HG03196 (cell line): ENCODE data around the gene GCNT4.

Experiments
- ATAC-seq: cut with Tn5 transposase; IDR thresholded peaks from one replicate; pipeline ENCODE4 v1.9.1; 2021; ENCODE audit not compliant: unreplicated experiment

GCNT4 gene

DNA sequence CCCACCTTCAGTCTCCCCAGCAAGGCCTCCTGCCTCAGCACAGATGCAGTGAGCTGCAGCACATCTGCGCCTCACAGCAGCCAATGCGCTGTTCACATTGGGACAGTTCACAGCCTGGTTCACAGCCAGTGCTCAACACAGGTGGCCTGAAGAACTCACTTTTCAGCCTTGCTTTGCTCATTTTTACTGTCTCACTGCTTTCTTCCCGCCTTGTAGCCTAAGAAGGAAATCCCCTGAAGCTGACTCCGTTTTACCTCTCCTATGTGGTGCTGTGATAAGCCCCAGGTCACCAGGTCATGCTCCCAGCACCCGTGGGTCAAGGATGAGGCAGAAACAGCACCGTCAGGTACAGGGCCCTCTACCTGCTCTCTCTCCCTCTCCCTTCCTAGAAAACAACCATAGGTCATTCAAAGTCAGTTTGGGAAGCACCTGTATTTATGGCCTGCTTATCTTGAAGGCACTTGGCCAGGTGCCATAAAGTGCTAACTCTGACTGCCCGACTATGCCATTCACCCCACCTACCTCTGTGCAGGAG, 1.1 kb downstream of the GCNT4 start:
- ATAC-seq = no peak

DNA sequence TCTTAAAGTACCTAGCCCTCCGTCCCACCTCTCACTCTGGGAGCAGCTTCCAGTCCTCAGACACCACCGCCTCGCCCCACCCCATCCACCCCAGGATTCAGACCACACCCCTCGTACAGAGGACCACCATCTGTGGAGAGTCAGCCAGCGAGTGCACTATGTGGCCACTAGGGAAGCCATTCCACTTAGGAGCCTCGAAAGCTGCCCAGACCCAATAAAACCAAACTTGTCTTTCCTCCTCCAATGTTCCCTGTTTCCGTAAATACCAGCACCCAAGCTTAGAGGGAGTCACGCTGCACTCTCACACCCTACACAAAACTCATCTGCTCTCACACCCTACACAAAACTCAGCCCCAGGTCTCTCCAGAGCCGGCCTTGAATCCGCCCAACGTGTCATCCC, 1.9 kb downstream of the GCNT4 start:
- ATAC-seq = no peak

DNA sequence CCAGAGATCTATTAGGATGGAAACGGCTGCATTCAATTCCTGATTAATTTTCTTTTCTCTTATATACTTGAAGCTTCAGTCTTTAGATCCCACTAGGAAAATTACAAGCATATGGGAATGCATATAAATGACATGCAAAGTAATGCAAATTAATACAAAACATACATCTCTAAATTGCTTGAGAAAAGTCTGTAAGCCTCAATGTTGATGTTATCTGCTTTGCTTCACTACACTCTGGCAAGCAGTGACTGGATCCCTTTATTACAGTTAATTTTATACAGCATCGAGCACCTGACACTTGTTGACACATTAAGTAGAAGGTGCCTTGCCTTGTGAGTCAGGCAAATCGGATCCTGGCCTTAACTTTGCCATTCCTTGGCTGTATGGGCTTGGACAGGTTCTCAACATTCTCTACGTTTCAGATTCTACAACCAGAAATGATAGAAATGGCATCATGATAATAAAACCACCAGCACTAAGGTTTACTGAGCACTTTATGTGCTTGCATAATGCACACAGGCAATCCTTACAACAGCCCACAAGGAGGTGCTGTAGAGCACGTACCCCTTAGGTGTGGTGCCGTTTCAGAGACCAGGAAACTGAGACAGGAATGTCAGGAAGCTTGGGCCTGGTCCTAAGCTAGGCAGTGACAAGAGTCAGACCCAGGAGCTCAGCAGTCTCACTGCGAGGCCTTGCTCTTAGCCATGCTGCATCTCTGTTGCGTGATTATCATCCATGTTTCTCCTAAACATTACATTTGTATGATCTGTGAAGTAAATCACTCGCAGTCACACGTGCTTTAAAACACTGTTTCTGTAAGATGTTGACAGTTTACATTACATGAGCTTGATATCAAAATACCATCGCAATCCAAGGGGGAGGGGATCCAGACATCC, 2.7 kb downstream of the GCNT4 start:
- no peak for ATAC-seq

DNA sequence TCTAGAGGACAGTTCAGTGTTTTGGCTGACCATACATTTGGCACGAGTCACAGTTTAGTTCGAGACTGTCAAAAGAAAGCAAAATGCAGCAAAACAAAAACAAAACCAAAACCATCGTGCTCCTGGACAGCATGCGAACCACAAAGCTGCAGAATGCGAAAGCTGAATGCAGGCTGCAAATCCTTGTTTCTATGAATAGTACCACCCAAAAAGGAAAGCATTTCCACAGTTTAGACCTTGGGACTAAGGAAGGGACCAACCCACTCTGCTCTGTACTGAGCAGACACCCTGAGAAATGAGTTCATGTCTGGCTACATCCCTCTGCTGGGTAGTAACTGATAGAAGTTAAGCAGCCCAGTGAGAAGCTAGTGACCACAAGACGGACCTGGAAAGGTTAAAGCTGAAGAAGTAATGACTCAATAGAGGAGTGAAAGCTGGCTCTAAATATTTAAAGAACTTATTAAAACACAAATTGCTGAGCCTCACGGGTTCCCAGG, 3.9 kb downstream of the GCNT4 start:
- no peak for ATAC-seq

DNA sequence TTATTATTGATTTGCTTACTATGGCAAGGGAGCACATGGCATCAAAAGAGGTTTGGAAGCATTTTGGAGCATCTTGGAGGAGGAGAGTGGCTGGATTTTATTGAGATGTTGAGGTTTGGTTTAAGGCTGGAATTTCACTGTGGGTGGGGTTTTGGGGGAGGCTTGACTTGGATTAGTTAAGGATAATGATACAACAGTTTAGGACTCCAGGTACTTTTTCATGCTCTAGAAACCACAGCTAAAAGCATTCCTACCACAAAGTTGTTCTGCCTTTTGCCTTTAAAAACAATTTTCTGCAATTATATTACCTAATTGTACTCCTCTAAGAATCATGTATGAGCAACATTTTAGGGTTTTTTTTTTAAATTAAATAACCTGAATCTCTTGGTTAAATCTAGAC, 5.0 kb downstream of the GCNT4 start:
- no peak for ATAC-seq

DNA sequence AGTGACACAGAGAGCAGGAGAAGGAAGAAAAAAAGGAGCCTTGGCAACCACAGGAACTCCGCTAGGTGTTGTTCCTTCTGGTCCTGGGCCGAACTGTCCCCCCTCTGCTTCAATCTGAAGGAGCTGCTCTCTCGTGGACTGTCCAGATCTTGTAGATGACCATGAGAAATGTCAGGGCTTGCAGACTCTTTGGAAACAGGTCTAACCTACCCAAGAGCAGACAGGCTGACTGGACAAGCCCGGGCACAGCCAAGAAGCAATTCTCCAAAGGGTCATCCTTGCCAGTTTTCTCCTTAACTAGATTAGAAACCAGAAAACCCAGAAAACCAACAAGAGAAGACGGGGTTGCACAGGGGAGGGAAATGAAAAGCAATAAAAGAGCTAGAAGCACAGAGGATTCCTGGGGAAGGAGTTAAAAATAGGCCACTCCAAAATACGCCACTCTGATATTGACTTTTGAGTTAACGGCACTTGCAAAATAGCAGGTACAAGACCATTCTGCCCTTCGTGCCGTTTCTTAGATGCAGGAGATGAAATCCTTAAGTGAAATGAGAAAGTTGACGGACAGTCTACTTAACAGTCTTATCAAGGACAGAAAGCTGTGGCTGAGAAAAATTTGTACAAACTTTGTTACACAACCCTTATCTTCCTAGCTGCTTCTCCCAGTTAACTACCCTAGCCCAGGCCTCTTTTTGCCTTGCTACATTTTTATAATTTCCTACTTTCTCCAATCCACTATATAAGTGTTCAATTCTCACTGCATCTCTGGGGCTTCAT, 5.8 kb downstream of the GCNT4 start:
- ATAC-seq = no peak

DNA sequence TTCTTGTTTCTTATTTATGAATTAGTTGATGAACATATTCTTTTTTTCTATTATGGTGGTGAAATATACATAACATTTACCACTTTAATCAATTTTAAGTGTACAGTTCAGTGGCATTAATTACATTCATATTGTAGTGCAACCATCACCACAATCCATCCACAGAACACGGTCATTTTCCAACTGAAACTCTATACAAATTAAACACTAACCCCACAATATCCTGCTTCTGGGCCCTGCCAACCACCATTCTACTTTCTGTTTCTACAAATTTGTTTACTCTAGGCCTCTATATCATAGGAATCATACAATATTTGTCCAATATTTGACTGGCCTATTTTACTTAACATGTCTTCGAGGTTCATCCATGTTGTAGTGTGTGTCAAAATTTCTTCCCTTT, 7.3 kb downstream of the GCNT4 start:
- ATAC-seq = no peak

DNA sequence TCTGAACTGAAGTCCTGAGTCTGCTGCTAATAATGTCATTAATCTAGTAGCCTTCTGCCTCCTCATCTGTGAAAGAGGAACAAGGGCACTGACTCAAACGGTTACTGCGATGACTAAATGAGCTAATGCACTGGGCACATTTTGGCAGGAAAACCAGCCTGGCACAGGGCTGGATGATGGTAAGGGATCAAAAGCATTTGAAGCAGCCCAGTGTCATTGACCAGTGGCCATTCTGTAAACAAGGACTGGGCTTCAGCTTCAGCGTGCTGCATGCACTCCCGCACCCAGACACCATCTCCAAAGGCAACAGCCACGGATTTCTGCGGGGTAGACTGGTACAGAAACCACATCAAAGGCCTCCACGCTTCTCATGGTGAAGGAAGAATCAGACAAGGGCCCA, 8.0 kb downstream of the GCNT4 start:
- no peak for ATAC-seq

DNA sequence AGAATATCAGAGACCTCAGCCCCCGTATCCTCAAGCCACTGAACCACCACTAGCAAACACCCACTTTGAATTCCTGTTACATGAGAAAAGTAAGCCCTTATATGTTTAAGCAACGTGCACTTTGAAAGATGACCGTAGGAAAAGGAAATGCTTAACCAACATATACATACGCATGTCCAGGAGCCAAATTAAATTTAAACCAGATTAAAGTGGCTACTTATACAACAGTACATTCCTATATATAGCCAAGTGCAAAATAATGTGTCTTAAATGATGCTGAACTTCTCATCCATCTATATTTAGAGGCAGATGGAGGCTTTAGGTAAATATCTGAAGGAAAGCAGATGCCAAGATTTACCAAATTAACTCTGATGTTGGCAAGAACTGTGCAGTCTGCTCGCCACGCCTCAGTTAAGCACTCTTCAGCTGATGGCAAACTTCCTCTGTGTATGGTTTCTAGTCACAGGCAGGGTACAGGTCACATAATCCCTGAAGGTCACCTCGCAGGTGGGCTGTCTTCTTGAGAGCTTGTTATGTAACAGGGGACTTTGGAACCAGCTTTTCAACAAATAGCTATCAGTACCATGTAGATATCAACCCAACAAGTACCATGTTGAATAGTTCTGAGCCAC, 8.6 kb downstream of the GCNT4 start:
- no peak for ATAC-seq

DNA sequence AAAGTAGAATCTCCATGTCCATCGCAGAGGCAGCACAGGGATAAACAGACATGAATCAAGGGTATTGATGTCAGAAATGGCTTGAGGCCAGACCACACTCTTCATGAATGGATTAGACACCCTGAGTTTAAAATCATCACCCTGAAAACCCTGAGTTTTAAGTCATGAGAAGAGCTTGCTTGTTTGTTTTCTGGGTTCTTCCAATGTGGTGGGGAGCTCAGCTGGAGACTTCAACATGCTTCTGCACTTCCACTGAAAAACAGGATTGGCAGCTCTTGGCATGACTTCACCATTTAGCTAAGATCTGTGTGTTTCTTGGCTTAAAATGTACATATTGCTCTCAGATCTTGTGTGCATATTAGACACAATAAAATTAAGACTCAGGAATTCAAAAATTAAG, 9.8 kb downstream of the GCNT4 start:
- no peak for ATAC-seq

DNA sequence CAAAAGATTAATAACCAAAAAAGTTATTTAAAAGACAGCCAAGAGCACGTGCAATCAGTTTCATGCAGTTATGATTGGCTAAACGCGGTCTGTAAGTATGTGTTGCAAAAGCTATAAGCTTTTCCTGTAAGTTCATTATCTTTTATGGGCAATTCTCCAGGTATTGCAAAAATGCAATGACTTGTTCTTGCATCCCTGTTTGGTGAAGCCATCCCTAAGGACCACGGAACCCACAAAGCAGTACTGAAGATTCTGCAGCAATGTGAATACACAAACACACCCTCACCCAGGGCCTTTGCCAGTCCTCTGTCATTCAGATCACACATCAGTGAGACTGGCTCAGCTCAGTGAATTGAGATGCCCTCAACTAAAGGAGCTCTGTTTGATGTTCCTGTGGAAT, 11.4 kb downstream of the GCNT4 start:
- ATAC-seq = no peak

DNA sequence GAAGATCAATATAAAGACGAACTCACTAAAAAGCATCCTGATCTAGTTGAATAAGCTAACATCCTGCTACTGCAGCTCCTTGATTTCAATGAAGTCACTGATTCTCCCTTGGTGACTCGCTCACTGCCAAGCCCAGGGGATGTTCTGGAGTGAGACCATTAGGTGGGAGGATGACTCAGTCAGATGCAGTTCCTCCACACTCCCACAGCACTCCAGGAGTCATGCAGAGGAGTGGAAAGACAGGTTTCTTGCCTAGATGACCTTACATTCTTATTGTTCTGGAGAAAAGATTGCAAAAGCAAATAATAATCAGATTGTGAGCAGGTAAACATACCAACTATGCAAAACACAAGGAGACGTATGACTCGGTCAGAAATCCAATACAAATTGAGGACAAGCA, 15.3 kb downstream of the GCNT4 start:
- no peak for ATAC-seq

DNA sequence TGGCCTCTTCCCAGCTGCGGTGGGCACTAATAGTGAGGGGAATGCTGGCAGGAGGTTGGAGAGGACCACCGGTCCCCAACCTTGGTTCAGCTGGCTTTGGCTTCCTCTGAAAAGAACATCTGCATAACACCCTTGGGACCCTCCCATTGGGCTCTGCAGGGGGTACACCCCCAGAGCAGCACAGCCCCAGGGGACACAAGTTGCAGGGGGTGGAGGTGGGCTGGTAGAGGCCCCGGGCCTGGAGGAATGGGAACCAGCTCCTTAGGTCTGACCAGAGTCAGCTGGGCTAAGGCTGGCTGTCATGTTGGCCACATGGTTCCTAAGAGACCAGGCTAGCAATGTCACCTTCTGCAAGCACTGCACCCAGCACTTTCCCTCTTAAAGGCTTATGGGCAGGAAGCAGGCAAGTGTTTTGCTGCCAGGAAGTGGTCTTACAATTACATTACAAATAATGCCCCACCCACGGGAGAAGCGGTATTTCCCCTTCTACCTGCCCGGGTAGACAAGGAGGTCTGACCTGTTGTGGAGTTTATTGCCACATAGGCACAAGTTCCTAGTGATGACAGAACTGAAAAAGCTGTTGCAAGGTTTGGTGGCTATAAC, 18.1 kb downstream of the GCNT4 start:
- ATAC-seq = no peak

DNA sequence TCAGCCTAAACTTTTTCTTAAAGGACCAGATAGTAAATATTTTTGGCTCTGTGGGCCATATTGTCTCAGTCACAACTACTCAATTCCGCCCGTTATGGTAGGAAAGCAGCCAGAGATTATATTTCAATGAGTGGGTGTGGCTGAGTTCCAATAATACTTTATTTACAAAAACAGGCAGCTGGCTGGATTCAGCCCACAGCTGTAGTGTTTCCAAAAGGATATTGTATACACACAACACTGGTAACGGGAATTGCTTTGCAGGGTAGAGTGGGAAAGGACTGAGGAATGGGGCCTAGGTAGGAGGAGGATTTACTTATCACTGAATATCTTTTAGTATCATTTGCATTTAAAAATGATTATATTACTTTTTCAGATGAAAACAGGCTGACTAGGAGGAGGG, 21.0 kb downstream of the GCNT4 start:
- no peak for ATAC-seq

DNA sequence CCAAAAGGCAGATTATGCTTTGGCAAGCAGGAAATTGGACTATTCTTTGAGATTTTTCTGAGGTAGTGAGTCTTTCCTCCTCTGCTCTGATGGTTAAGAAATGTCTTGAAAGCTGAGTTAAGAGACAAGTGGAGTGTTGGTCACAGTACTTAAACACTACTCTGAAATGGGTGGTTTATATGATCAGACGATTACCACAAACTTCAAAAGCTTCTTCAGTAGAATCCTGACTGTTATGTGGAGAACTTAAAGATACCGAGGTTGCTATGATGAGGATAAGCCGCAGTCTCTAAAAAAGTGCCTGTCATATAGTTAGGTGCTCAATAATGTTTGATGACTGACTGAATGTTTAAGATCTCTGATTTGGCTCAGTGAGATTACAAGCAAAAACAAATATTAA, 24.3 kb downstream of the GCNT4 start:
- no peak for ATAC-seq

DNA sequence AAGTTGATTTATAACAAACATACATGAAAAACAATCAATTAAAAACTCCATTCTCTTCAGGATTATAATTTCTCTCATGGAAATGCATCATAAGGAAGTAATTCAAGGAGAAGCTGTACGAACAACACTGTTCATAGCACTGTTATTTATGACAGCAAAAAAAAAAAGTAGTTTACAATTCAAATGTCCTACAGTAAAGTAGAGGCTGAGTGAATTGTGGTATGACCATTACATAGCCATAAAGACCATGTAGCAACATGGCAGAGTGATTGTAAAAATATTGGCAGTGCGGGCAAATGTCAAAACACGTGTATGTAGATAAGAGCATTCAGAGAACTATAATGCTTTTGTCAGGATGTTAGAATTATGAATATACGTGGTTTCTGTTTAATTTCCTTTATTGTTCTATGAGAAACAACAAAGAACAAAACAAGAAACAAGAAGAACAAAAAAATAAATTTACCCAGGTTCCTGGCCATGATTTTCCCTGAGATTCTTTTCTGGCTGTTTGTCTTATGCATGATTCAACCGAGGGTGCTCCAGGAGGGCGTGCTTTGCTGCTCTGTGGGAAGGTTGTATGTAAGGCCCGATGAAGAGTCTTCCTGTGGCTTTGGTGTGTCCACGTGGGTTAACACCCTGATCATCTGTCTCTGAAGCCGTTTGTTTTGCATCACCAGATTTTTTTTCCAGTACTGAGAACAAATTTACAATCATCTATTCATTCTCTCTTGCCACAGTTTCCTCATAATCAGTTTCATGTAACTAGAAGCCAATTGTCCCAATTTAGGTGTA, 28.8 kb downstream of the GCNT4 start:
- ATAC-seq = no peak

DNA sequence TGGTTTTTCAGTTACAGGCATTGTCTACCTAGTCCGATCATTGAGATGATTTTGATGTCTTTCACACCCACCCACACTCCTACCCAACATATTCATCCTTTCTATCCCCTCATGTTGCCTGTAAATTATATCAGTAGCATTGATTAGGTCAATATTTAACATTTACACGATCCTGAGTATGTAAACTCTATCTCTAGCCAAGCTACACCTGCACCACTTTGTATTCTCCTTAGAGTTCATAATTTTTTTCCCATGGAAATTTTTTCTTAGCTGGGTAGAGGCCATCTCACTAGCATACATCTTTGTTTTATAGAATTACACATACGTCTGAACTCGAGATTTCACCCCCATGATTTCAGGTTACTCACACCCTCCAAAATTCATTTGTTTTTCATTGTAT, 30.6 kb downstream of the GCNT4 start:
- no peak for ATAC-seq

DNA sequence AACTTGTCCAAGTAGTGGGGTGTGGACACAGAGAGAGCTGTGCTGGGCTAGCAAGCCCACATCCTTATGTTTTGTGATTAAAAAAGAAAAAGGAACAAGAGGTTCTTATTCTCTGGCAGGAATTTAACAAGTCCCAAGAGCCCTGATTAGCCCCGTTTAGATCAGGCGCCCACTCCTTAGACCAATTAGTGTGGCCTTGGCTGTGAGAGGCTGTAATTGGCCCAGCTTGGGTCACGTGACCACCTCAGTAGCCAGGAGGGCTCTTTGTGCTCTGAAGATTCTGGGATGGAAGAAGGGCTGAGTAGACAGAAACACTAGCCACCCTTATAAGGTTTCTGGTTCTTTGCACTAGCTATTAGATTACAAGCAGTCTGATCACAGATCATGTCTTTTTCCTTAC, 31.1 kb downstream of the GCNT4 start:
- ATAC-seq = no peak

DNA sequence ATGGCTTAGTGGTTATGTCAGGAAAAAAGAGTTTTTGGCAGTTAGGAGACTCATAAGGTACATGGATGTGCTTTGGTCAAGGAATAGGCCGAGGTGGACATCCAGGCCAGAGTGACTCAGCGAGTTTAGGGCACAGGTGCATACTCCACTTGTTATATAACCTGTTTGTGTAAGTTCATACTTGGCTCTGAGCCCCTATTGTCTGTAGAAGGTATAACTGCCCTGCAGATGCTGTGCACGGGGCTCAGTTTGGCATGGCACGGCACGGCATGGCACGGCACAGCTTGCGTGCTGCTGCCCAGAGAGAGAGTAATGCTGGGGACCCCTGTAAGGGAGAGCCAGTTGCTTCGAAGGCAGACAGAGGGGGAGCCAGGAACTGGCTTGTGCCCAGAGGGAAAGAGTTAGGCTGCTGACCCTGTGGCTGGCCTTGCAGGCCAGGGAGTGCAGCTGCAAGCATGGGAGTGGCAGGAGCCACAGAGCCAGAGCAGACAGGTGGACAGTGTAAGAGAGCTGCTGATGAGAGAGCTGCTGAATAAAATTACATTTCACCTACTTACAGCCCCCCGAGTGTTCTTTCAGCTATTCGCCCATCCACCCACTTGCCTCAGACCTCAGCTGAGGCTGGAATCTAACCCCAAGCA, 32.2 kb downstream of the GCNT4 start:
- ATAC-seq = no peak
